NCI-H2196 treated with DMSO at 0.1 percent for 48 hours (cell line): Measurements from ENCODE around the gene TCEA2.

ENCODE experiments used
- DNase-seq: peaks from one replicate; lab custom pipeline; 2025; ENCODE audit not compliant: unreplicated experiment; lab: John Stamatoyannopoulos, UW

Gene TCEA2

GRCh38 chr20:64048402-64049044, 14.5 kb upstream of the TCEA2 start:
- DNase-seq, result no peak

GRCh38 chr20:64049060-64049877, 13.7 kb upstream of the TCEA2 start, which contains the start of gene SOX18:
SOX18 (minus strand) TSS chr20:64049639; CDS start chr20:64049516, 123 bp downstream.
- DNase-seq, result no peak

- DNase-seq, result no peak
These were observed 13.1 kb upstream of the TCEA2 start for GRCh38 chr20:64049878-64050260.

GRCh38 chr20:64050261-64051032, 12.6 kb upstream of the TCEA2 start:
- DNase-seq, result no peak

- no peak for DNase-seq
These were observed 12.0 kb upstream of the TCEA2 start for GRCh38 chr20:64051033-64051452.

GRCh38 chr20:64051561-64052325, 11.3 kb upstream of the TCEA2 start:
- DNase-seq, result no peak

- DNase-seq, result no peak
These were observed 10.7 kb upstream of the TCEA2 start for GRCh38 chr20:64052326-64052722.

GRCh38 chr20:64052987-64053840, 9.8 kb upstream of the TCEA2 start:
- DNase-seq, result no peak

GRCh38 chr20:64053841-64054661, 8.9 kb upstream of the TCEA2 start:
- DNase-seq, result no peak

GRCh38 chr20:64055396-64055892, 7.6 kb upstream of the TCEA2 start:
- no peak for DNase-seq

- no peak for DNase-seq
These were observed 6.9 kb upstream of the TCEA2 start for GRCh38 chr20:64055893-64056638.

- no peak for DNase-seq
These were observed 6.4 kb upstream of the TCEA2 start for GRCh38 chr20:64056639-64056888.

GRCh38 chr20:64056889-64057627, 5.9 kb upstream of the TCEA2 start:
- DNase-seq, result no peak

GRCh38 chr20:64057628-64058498, 5.1 kb upstream of the TCEA2 start:
- DNase-seq, result peak; percentile 34

- DNase-seq, result no peak
These were observed 4.5 kb upstream of the TCEA2 start for GRCh38 chr20:64058536-64058935.

- no peak for DNase-seq
These were observed 762 bp upstream of the TCEA2 start for GRCh38 chr20:64062276-64062595.
